WTC11 (cell line): ENCODE data around the gene RHBDD2. TPM values are rescaled to one million over a fixed set of nuclear protein-coding genes. Genes with fewer than 3 reads are reported as not detected.
A peak's percentile ranks its signal among the peaks of the same experiment; 100 is the strongest.
"Not testable (repeated sequence)": the region's sequence is repeated elsewhere in the genome, so short reads cannot be mapped to it uniquely, and the experiment has no call there.

ENCODE experiments used
- ATAC-seq: fragments of 200-7000 bp; cut with Tn5 transposase; 2 replicates; pipeline ENCODE4 v1.10.0; 2021; ENCODE audit warnings: mild to moderate bottlenecking, moderate library complexity
- CTCF ChIA-PET: fragments of 300-600 bp; sonication (Branson Sonifier 250); formaldehyde crosslinking; loops from one replicate; lab custom pipeline; 2021; ENCODE audit warnings: antibody characterized with exemption; lab: Charles Lee
- POLR2A ChIA-PET: fragments of 350-600 bp; sonication (Branson Sonifier 250); formaldehyde crosslinking; loops from one replicate; lab custom pipeline; 2021; ENCODE audit warnings: antibody characterized with exemption; lab: Charles Lee
- DNase-seq: peaks from one replicate; pipeline ENCODE4 v3.0.0; 2021; ENCODE audit warnings: low spot score
- H3K27ac Mint-ChIP-seq: 2 replicates; pipeline ENCODE4 v1.8.0; 2021; ENCODE audit warnings: mixed read lengths
- H3K27me3 Mint-ChIP-seq: 2 replicates; pipeline ENCODE4 v1.8.0; 2021; ENCODE audit warnings: low read depth, mild to moderate bottlenecking, moderate library complexity, mixed read lengths
- H3K36me3 Mint-ChIP-seq: 2 replicates; pipeline ENCODE4 v1.8.0; 2021; ENCODE audit warnings: mixed read lengths
- H3K4me1 Mint-ChIP-seq: 2 replicates; pipeline ENCODE4 v1.8.0; 2022; ENCODE audit warnings: mixed read lengths
- H3K4me3 Mint-ChIP-seq: 2 replicates; pipeline ENCODE4 v1.8.0; 2021; ENCODE audit warnings: mild to moderate bottlenecking, moderate library complexity, mixed read lengths
- H3K9me3 Mint-ChIP-seq: 2 replicates; pipeline ENCODE4 v1.8.0; 2021; ENCODE audit warnings: mixed read lengths
- ATF3 ChIP-seq: sonication (generic); formaldehyde crosslinking; conservative IDR thresholded peaks from 2 replicates; pipeline ENCODE4 v1.8.1; 2022; ENCODE audit warnings: mild to moderate bottlenecking, missing genetic modification reagents
- ESRRA ChIP-seq: sonication (generic); formaldehyde crosslinking; IDR thresholded peaks from 2 replicates; pipeline ENCODE4 v1.8.1; 2022; ENCODE audit warnings: mild to moderate bottlenecking, missing genetic modification reagents, borderline replicate concordance
- GABPB1 ChIP-seq: sonication (generic); formaldehyde crosslinking; IDR thresholded peaks from 2 replicates; pipeline ENCODE4 v1.8.1; 2023; ENCODE audit warnings: mild to moderate bottlenecking, missing genetic modification reagents
- GRHL2 ChIP-seq: fragments of 250-450 bp; sonication (Bioruptor Pico); IDR thresholded peaks from 2 replicates; pipeline ENCODE4 v1.8.0; 2022; ENCODE audit warnings: mild to moderate bottlenecking, moderate library complexity; ENCODE audit not compliant: insufficient replicate concordance, severe bottlenecking
- HMGA2 ChIP-seq: fragments of 250-450 bp; sonication (Bioruptor Pico); IDR thresholded peaks from 2 replicates; pipeline ENCODE4 v1.4.0; 2021; ENCODE audit warnings: mild to moderate bottlenecking, moderate library complexity
- JAZF1 ChIP-seq: fragments of 250-450 bp; sonication (Bioruptor Pico); IDR thresholded peaks from 2 replicates; pipeline ENCODE4 v1.9.0; 2021; ENCODE audit warnings: moderate library complexity, mild to moderate bottlenecking, inconsistent platforms
- MYBL2 ChIP-seq: sonication (generic); formaldehyde crosslinking; IDR thresholded peaks from 2 replicates; pipeline ENCODE4 v1.8.1; 2023; ENCODE audit warnings: mild to moderate bottlenecking, moderate library complexity, missing genetic modification reagents
- NFATC4 ChIP-seq: fragments of 250-450 bp; sonication (Bioruptor Pico); IDR thresholded peaks from 2 replicates; pipeline ENCODE4 v1.9.0; 2021; ENCODE audit warnings: mild to moderate bottlenecking
- NR1H2 ChIP-seq: sonication (generic); formaldehyde crosslinking; IDR thresholded peaks from 2 replicates; pipeline ENCODE4 v1.9.0; 2021; ENCODE audit warnings: mild to moderate bottlenecking, moderate library complexity, missing genetic modification reagents
- RORB ChIP-seq: fragments of 250-450 bp; sonication (Bioruptor Pico); IDR thresholded peaks from 2 replicates; pipeline ENCODE4 v1.9.0; 2021; ENCODE audit warnings: mild to moderate bottlenecking
- SP1 ChIP-seq: sonication (generic); formaldehyde crosslinking; conservative IDR thresholded peaks from 2 replicates; pipeline ENCODE4 v1.8.1; 2022; ENCODE audit warnings: missing genetic modification reagents
- ZNF121 ChIP-seq: sonication (generic); formaldehyde crosslinking; IDR thresholded peaks from 2 replicates; pipeline ENCODE4 v1.8.0; 2023; ENCODE audit warnings: missing genetic modification reagents
- ZNF138 ChIP-seq: sonication (generic); formaldehyde crosslinking; conservative IDR thresholded peaks from 2 replicates; pipeline ENCODE4 v1.8.1; 2022; ENCODE audit warnings: mild to moderate bottlenecking, moderate library complexity, missing genetic modification reagents
- ZNF512 ChIP-seq: sonication (generic); formaldehyde crosslinking; IDR thresholded peaks from 2 replicates; pipeline ENCODE4 v1.8.1; 2022; ENCODE audit warnings: missing genetic modification reagents, borderline replicate concordance
- ZNF532 ChIP-seq: fragments of 250-450 bp; sonication (Bioruptor Pico); IDR thresholded peaks from 2 replicates; pipeline ENCODE4 v1.9.0; 2021; ENCODE audit warnings: mild to moderate bottlenecking, borderline replicate concordance
- total RNA-seq: library from RNA; stranded (reverse); gene quantifications from 3 replicates; pipeline ENCODE4 v1.2.3, GENCODE V29; 2021
- TF ChIP-seq, protein P1 (sequence below): sonication (generic); formaldehyde crosslinking; IDR thresholded peaks from 2 replicates; pipeline ENCODE4 v1.8.0; 2022; ENCODE audit warnings: mild to moderate bottlenecking, missing genetic modification reagents
- TF ChIP-seq, protein P2 (sequence below): sonication (generic); formaldehyde crosslinking; IDR thresholded peaks from 2 replicates; pipeline ENCODE4 v1.8.1; 2022; ENCODE audit warnings: mild to moderate bottlenecking, moderate library complexity, missing genetic modification reagents

RHBDD2 gene
- total RNA-seq, 1 experiment from 2014 or later: 34.3 TPM

- CTCF ChIA-PET, H3K9me3 Mint-ChIP-seq, H3K4me3 Mint-ChIP-seq, POLR2A ChIA-PET, H3K27ac Mint-ChIP-seq, H3K27me3 Mint-ChIP-seq, ATAC-seq, H3K36me3 Mint-ChIP-seq, DNase-seq: not testable (repeated sequence)
- peaks cover 13% of the 10 kb centered on the region for H3K4me1 Mint-ChIP-seq
Measured at GRCh38 chr7:75911186-75911585, 32.4 kb downstream of the RHBDD2 start.

DNA sequence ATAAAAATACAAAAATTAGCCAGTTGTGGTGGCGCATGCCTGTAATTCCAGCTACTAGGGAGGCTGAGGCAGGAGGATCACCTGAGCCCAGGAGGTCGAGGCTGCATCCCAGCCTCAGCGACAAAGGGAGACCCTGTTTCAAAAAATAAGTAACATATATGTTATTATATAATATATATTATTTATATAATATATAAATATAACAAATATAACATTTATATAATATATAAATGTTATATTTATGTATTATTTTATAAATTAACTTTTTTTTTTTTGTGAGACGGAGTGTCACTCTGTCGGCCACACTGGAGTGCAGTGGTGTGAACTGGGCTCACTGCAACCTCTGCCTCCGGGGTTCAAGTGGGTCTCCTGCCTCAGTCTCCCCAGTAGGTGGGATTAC, 34.6 kb downstream of the RHBDD2 start:
- POLR2A ChIA-PET: interaction anchor here (0.6 kb wide), 1 partner anchor 222 kb away, joined by 3 read pairs; no protein-coding TSS in a partner anchor

DNA sequence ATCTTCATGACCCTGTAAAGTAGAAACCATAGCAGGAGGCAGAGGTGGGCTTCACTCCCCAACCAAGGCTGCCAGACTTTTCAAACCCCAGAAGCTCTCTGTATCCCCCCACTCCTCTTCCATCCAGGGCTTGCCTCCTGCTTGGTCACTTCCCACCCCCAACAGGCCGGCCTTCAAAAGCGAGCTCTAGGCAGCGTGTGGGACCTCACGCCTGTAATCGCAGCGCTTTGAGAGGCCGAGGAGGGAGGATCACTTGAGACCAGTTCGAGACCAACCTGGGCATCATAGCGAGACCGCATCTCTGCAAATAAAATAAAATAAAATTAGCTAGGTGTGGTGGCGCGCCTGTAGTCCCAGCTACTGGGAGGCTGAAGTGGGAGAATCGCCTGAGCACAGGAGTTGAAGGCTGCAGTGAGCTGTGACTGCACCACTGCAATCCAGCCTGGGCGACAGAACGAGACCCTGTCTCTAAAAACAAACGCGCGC, 35.4 kb downstream of the RHBDD2 start:
- H3K36me3 Mint-ChIP-seq: no peaks in the 10 kb centered on the region; the same call in 1 of the 2 replicates
- peak overlapping the region; percentile 75 for H3K27ac Mint-ChIP-seq
- POLR2A ChIA-PET: interaction anchor here (0.6 to 1.0 kb wide), 5 partner anchors 8 to 404 kb away, joined by 3 to 4 read pairs (median 3); no protein-coding TSS in a partner anchor
- no peaks in the 10 kb centered on the region for H3K27me3 Mint-ChIP-seq
- ATAC-seq: no peak
- H3K9me3 Mint-ChIP-seq: no peaks in the 10 kb centered on the region
- peaks cover 32% of the 10 kb centered on the region for H3K4me1 Mint-ChIP-seq
- H3K4me3 Mint-ChIP-seq: peak overlapping the region; percentile 83
- TF ChIP-seq ZNF532 (CRISPR knock-in tag) (no peak), MYBL2 (no peak), ZNF121 (CRISPR knock-in tag) (no peak; the same call in 1 of the 2 replicates)
- CTCF ChIA-PET: interaction anchor here (1.2 to 4.6 kb wide), 4 partner anchors 23 to 106 kb away, joined by 3 to 16 read pairs (median 4); no protein-coding TSS in a partner anchor
- DNase-seq: no peak

More for the DNA sequence above, 34.6 kb downstream of the RHBDD2 start:
- DNase-seq (no peak), ATAC-seq (no peak)
- CTCF ChIA-PET: interaction anchor here (4.6 kb wide), 1 partner anchor 47 kb away, joined by 16 read pairs; no protein-coding TSS in a partner anchor
- peak; percentile 95 for TF ChIP-seq HMGA2 (CRISPR knock-in tag)
- TF ChIP-seq ZNF138 (CRISPR knock-in tag): no peak
- Mint-ChIP-seq H3K4me1 (peaks cover 26% of the 10 kb centered on the region), H3K27me3 (no peaks in the 10 kb centered on the region), H3K9me3 (no peaks in the 10 kb centered on the region), H3K27ac (no peak overlapping the region), H3K36me3 (no peaks in the 10 kb centered on the region; the same call in 1 of the 2 replicates), H3K4me3 (no peak overlapping the region)

DNA sequence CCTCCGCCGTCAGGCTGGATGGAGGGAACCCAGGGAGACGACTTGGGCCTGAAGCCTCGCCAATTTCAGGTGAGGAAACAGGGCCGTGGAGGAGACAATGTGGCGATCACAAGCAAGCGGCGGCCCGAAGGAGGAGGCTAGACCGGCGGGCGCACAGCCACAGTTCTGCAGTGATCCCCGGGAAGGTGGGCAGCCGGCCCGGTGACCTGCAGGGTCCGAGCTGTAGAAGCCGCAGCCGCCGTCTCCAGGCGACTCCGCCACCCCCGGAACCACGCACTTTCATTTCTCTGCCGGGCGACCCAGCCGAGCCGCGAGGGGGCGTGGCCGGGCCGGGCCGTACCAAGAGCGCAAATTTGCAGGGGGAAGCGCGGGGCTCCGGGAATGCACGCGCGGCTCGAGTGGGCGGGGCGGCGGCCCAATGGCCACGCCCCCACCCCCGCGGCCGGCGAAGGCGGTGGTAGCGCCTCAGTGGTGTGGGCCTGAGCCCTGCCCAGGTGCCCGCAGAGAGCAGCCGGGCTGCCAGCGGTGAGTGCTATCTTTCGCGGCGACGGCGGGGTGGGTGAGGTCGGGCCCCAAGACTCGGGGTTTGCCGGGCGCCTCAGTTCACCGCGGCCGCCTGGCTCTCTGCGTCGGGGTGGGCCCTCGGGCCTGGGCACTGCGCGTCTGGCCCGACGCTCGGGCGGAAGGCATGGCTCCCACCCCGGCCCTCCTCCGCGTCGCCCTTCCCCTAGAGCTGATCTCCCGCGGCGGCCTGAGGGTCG, 36.0 kb downstream of the RHBDD2 start, which contains the start of gene POR:
POR (plus strand) TSS at position 501 of the 761 bp plus-strand sequence. CDS start 38,847 bp downstream, outside the sequence.
- Mint-ChIP-seq H3K9me3 (no peaks in the 10 kb centered on the region), H3K4me3 (peak within 1 kb of the TSS; percentile 87), H3K27ac (peak within 1 kb of the TSS; percentile 91), H3K27me3 (no peaks in the 10 kb centered on the region), H3K36me3 (no peaks in the 10 kb centered on the region; the same call in 1 of the 2 replicates), H3K4me1 (peaks cover 36% of the 10 kb centered on the region)
- POLR2A ChIA-PET: interaction anchor here (0.6 to 1.5 kb wide), 10 partner anchors 9 to 403 kb away, joined by 3 to 6 read pairs (median 4); partner anchors contain the start of genes MDH2 and STYXL1
- CTCF ChIA-PET: interaction anchor here (1.2 to 4.6 kb wide), 4 partner anchors 24 to 105 kb away, joined by 3 to 16 read pairs (median 4); no protein-coding TSS in a partner anchor
- DNase-seq: peak; percentile 95
- ATAC-seq: peak; percentile 85
- no peak for TF ChIP-seq JAZF1 (CRISPR knock-in tag)
- no peak for TF ChIP-seq NR1H2 (CRISPR knock-in tag)
- TF ChIP-seq ATF3 (CRISPR knock-in tag): no peak
- peak; percentile 18; the same call in 1 of the 2 replicates for TF ChIP-seq ESRRA (CRISPR knock-in tag)
- peak; percentile 100 for TF ChIP-seq SP1
- no peak for TF ChIP-seq GRHL2 (CRISPR knock-in tag)
- peak; percentile 52; the same call in 1 of the 2 replicates for TF ChIP-seq GABPB1 (CRISPR knock-in tag)
- TF ChIP-seq, protein P1, sequence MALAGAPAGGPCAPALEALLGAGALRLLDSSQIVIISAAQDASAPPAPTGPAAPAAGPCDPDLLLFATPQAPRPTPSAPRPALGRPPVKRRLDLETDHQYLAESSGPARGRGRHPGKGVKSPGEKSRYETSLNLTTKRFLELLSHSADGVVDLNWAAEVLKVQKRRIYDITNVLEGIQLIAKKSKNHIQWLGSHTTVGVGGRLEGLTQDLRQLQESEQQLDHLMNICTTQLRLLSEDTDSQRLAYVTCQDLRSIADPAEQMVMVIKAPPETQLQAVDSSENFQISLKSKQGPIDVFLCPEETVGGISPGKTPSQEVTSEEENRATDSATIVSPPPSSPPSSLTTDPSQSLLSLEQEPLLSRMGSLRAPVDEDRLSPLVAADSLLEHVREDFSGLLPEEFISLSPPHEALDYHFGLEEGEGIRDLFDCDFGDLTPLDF (CRISPR knock-in tag): 0 out of 2 replicates have a peak, but pooled peaks have one; percentile 30
- 0 out of 2 replicates have a peak, but pooled peaks have one; percentile 43 for TF ChIP-seq RORB (CRISPR knock-in tag)
- TF ChIP-seq ZNF512 (CRISPR knock-in tag): peak; percentile 52; the same call in 1 of the 2 replicates
- TF ChIP-seq NFATC4: peak; percentile 79; the same call in 1 of the 2 replicates
- TF ChIP-seq, protein P2, sequence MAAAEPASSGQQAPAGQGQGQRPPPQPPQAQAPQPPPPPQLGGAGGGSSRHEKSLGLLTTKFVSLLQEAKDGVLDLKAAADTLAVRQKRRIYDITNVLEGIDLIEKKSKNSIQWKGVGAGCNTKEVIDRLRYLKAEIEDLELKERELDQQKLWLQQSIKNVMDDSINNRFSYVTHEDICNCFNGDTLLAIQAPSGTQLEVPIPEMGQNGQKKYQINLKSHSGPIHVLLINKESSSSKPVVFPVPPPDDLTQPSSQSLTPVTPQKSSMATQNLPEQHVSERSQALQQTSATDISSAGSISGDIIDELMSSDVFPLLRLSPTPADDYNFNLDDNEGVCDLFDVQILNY (CRISPR knock-in tag): peak; percentile 45; the same call in 1 of the 2 replicates
- TF ChIP-seq ZNF121 (CRISPR knock-in tag): no peak
